ENCODE data around the gene ITFG2. TPM values are rescaled to one million over a fixed set of nuclear protein-coding genes. Genes with fewer than 3 reads are reported as not detected.

The ITFG2 gene
- total and polyA plus RNA-seq, 2 experiments from 2014 or later = 17.3 to 32.6 TPM

- no peak for TF ChIP-seq ZNF462 (CRISPR knock-in tag; IDR thresholded peaks at IDR 0.05)
Measured at GRCh38 chr12:2819810-2820209, 7.3 kb downstream of the ITFG2 start (continued).

- Mint-ChIP-seq H3K27ac (peak overlapping the region; percentile 74; the same call in 1 of the 2 replicates), H3K4me1 (peaks cover 27% of the 10 kb centered on the region), H3K4me3 (no peak overlapping the region), H3K9me3 (no peaks in the 10 kb centered on the region; the same call in 2 of the 3 replicates), H3K27me3 (ENCODE audit: insufficient read depth, low read depth, poor library complexity) (peaks cover 3% of the 10 kb centered on the region), H3K36me3 (ENCODE audit: low read depth) (peaks cover 70% of the 10 kb centered on the region)
- DNase-seq (ENCODE audit: low spot score) (no peak), ATAC-seq (peak; percentile 47)
- Histone ChIP-seq H2AFZ (no peak overlapping the region), H3K9me2 (ENCODE audit: insufficient read depth) (no peaks in the 10 kb centered on the region), H4K20me1 (replicated peaks; ENCODE audit: insufficient read depth) (peaks cover 4% of the 10 kb centered on the region; the same call in 1 of the 2 replicates), H3K4me2 (no peak overlapping the region), H3K36me3 (ENCODE audit: insufficient read depth) (peaks cover 30% of the 10 kb centered on the region), H3K4me3 (no peak overlapping the region), H3K27me3 (ENCODE audit: insufficient read depth) (no peaks in the 10 kb centered on the region), H3K79me2 (replicated peaks; ENCODE audit: insufficient read depth) (peaks cover 6% of the 10 kb centered on the region), H3K27ac (ENCODE audit: low read depth) (no peak overlapping the region), H3K4me1 (ENCODE audit: insufficient read depth) (peaks cover 9% of the 10 kb centered on the region), H3F3A (replicated peaks; ENCODE audit: low read depth) (peaks cover 5% of the 10 kb centered on the region; the same call in 1 of the 2 replicates)
- TF ChIP-seq POLR2AphosphoS5 (IDR thresholded peaks at IDR 0.05; ENCODE audit: low read depth) (no peak), EZH2phosphoT487 (IDR thresholded peaks at IDR 0.05; ENCODE audit: unreplicated experiment) (no peak), NANOG (IDR thresholded peaks at IDR 0.05; ENCODE audit: borderline replicate concordance) (no peak), ZNF462 (CRISPR knock-in tag; IDR thresholded peaks at IDR 0.05) (no peak), ZNF331 (CRISPR knock-in tag; IDR thresholded peaks at IDR 0.05; ENCODE audit: low read depth) (no peak), REST (IDR thresholded peaks at IDR 0.05; ENCODE audit: unreplicated experiment) (no peak)
Measured at GRCh38 chr12:2820432-2820831, 8.0 kb downstream of the ITFG2 start.

Measured in GM23338 (cell line).